Measurements from ENCODE around the gene NINJ1.
"Not testable (repeated sequence)": the region's sequence is repeated elsewhere in the genome, so short reads cannot be mapped to it uniquely, and the experiment has no call there.

NINJ1 gene

GRCh38 chr9:93147632-93148031, 13.6 kb upstream of the NINJ1 start:
- no peak overlapping the region for H3K27ac ChIP-seq
- no peaks in the 10 kb centered on the region for H3K36me3 ChIP-seq
- DNase-seq = no peak
- TF ChIP-seq, protein P1, sequence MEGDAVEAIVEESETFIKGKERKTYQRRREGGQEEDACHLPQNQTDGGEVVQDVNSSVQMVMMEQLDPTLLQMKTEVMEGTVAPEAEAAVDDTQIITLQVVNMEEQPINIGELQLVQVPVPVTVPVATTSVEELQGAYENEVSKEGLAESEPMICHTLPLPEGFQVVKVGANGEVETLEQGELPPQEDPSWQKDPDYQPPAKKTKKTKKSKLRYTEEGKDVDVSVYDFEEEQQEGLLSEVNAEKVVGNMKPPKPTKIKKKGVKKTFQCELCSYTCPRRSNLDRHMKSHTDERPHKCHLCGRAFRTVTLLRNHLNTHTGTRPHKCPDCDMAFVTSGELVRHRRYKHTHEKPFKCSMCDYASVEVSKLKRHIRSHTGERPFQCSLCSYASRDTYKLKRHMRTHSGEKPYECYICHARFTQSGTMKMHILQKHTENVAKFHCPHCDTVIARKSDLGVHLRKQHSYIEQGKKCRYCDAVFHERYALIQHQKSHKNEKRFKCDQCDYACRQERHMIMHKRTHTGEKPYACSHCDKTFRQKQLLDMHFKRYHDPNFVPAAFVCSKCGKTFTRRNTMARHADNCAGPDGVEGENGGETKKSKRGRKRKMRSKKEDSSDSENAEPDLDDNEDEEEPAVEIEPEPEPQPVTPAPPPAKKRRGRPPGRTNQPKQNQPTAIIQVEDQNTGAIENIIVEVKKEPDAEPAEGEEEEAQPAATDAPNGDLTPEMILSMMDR (IDR thresholded peaks at IDR 0.05; ENCODE audit: low read depth, low read length) = no peak
- H3K4me3 ChIP-seq (ENCODE audit: low read depth, low read length) = no peak overlapping the region
- H3K9me3 ChIP-seq (ENCODE audit: severe bottlenecking) = no peaks in the 10 kb centered on the region
- H3K27me3 ChIP-seq (ENCODE audit: insufficient read depth, low read depth, severe bottlenecking) = no peaks in the 10 kb centered on the region

- not testable (repeated sequence) for H3K27ac ChIP-seq; DNase-seq; H3K27me3 ChIP-seq (ENCODE audit: insufficient read depth, low read depth, severe bottlenecking); H3K9me3 ChIP-seq (ENCODE audit: severe bottlenecking); H3K36me3 ChIP-seq; H3K4me3 ChIP-seq (ENCODE audit: low read depth, low read length)
Measured at GRCh38 chr9:93146696-93147095, 12.6 kb upstream of the NINJ1 start.

DNA sequence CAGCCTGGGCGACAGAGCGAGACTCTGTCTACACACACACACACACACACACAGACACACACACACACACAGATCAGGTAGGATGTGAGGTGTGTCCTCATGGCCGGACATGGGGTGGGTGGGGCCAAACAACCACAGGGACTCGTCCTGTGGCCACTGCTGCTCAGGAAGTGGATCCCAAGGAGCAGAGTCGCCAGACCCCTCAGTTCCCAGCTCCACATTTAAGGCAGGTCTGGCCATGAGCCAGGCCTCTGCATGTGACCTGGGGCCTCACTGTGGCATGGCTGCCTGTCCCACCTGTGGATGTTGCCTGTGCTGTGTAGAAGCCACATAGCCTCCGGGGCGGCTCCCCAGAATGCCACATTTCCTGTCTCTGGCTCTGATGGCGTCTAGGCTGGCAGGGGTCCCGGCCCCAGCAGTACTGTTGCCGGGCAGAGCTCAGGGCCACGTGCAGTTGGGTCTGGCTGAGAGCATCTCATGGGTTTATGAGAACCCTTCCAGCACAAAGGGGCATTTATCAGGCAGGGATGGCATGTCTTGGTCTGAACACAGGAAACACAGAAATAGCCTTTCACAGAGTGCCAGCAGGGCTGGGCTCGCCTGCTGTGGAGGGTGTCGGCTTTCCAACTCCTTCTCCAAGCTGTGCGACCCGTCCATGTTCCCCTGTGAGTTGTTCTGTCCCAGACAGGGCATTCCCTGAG, 9.9 kb upstream of the NINJ1 start:
- H3K36me3 ChIP-seq = no peaks in the 10 kb centered on the region
- no peak for DNase-seq

GRCh38 chr9:93141771-93142483, 7.9 kb upstream of the NINJ1 start:
- DNase-seq = no peak
- peaks cover 3% of the 10 kb centered on the region for H3K9me3 ChIP-seq (ENCODE audit: severe bottlenecking)
- no peaks in the 10 kb centered on the region for H3K27me3 ChIP-seq (ENCODE audit: insufficient read depth, low read depth, severe bottlenecking)
- no peak overlapping the region for H3K27ac ChIP-seq
- no peaks in the 10 kb centered on the region for H3K36me3 ChIP-seq
- TF ChIP-seq, protein P1 (IDR thresholded peaks at IDR 0.05; ENCODE audit: low read depth, low read length) = no peak
- H3K4me3 ChIP-seq (ENCODE audit: low read depth, low read length) = no peak overlapping the region

More for the DNA sequence above, 9.9 kb upstream of the NINJ1 start:
- Histone ChIP-seq H3K9me3 (ENCODE audit: severe bottlenecking) (no peaks in the 10 kb centered on the region), H3K27ac (no peak overlapping the region), H3K4me3 (ENCODE audit: low read depth, low read length) (no peak overlapping the region), H3K27me3 (ENCODE audit: insufficient read depth, low read depth, severe bottlenecking) (no peaks in the 10 kb centered on the region)
- TF ChIP-seq, protein P1 (IDR thresholded peaks at IDR 0.05; ENCODE audit: low read depth, low read length) = no peak

- Histone ChIP-seq H3K27ac (no peak overlapping the region), H3K9me3 (ENCODE audit: severe bottlenecking) (peaks cover 3% of the 10 kb centered on the region), H3K27me3 (ENCODE audit: insufficient read depth, low read depth, severe bottlenecking) (no peaks in the 10 kb centered on the region), H3K4me3 (ENCODE audit: low read depth, low read length) (no peak overlapping the region), H3K36me3 (no peaks in the 10 kb centered on the region)
- DNase-seq = no peak
- TF ChIP-seq, protein P1 (IDR thresholded peaks at IDR 0.05; ENCODE audit: low read depth, low read length) = no peak
Measured at GRCh38 chr9:93139365-93140182, 5.5 kb upstream of the NINJ1 start.
